ENCODE measurements around the gene PAM16. TPM values are rescaled to one million over a fixed set of nuclear protein-coding genes. Genes with fewer than 3 reads are reported as not detected.

Gene PAM16
- total and polyA plus RNA-seq, 2 experiments from 2014 or later: 71.8 to 72.5 TPM

- H3K27me3 ChIP-seq: no peaks in the 10 kb centered on the region
- no peaks in the 10 kb centered on the region for H3K9me3 ChIP-seq (ENCODE audit: low read depth)
- TF ChIP-seq CTCF (IDR thresholded peaks at IDR 0.05; ENCODE audit: low read depth, low read length): no peak
- H3K4me1 ChIP-seq (ENCODE audit: low read depth): peaks cover 56% of the 10 kb centered on the region
- H3K4me3 ChIP-seq: no peak overlapping the region
- H3K36me3 ChIP-seq: no peaks in the 10 kb centered on the region
- DNase-seq (ENCODE audit: low read depth in 1 of 2, low spot score in 1 of 2): peak; percentile 46 to 86
- peak overlapping the region; percentile 68 for H3K27ac ChIP-seq
Measured at GRCh38 chr16:4392382-4393239, 41.5 kb upstream of the PAM16 start.

DNA sequence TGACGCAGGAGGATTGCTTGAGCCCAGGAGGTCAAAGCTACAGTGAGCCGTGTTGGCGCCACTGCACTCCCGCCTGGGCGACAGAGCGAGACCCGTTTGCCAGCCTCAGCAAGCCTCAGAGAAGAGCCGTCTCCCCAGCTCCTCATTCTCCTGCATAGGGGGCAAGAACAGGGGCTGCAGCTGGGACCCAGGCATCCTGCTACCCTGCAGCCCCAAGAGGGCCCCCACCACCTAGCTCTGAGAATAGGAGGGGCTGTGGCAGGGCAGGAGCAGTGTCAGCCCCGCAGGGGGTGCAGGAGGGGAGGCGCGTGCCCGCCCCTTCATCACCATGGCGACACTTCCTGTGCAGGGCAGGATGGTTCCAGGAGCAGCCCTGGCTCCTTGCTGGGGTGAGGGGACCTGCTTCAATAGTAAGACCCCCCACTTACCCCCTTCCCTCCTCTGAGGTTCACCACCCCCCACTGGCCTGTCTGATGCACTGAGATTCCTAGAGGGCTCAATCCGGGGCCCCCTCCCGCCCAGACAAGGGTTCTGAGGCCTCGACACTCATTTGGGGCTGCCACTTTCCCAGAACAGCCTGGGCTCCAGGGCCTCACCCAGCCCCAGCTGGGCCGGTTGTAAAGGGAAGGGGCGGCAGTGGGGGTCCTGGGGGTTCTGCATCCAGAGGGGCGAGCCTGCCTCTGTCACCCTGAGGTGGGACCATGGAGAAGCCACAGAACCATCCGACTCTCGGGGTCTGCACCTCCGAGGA, 40.7 kb upstream of the PAM16 start:
- Histone ChIP-seq H3K36me3 (no peaks in the 10 kb centered on the region), H3K27ac (peak overlapping the region; percentile 68), H3K4me1 (ENCODE audit: low read depth) (peaks cover 61% of the 10 kb centered on the region), H3K9me3 (ENCODE audit: low read depth) (no peaks in the 10 kb centered on the region), H3K27me3 (no peaks in the 10 kb centered on the region), H3K4me3 (no peak overlapping the region)
- DNase-seq (ENCODE audit: low read depth in 1 of 2, low spot score in 1 of 2): no peak
- no peak for TF ChIP-seq CTCF (IDR thresholded peaks at IDR 0.05; ENCODE audit: low read depth, low read length)

GRCh38 chr16:4390266-4391260, 39.4 kb upstream of the PAM16 start:
- no peak for TF ChIP-seq CTCF (IDR thresholded peaks at IDR 0.05; ENCODE audit: low read depth, low read length)
- peak overlapping the region; percentile 26 for H3K27ac ChIP-seq
- H3K9me3 ChIP-seq (ENCODE audit: low read depth): no peaks in the 10 kb centered on the region
- peaks cover 68% of the 10 kb centered on the region for H3K4me1 ChIP-seq (ENCODE audit: low read depth)
- no peaks in the 10 kb centered on the region for H3K36me3 ChIP-seq
- no peak overlapping the region for H3K4me3 ChIP-seq
- no peaks in the 10 kb centered on the region for H3K27me3 ChIP-seq
- no peak for DNase-seq (ENCODE audit: low read depth in 1 of 2, low spot score in 1 of 2)

DNA sequence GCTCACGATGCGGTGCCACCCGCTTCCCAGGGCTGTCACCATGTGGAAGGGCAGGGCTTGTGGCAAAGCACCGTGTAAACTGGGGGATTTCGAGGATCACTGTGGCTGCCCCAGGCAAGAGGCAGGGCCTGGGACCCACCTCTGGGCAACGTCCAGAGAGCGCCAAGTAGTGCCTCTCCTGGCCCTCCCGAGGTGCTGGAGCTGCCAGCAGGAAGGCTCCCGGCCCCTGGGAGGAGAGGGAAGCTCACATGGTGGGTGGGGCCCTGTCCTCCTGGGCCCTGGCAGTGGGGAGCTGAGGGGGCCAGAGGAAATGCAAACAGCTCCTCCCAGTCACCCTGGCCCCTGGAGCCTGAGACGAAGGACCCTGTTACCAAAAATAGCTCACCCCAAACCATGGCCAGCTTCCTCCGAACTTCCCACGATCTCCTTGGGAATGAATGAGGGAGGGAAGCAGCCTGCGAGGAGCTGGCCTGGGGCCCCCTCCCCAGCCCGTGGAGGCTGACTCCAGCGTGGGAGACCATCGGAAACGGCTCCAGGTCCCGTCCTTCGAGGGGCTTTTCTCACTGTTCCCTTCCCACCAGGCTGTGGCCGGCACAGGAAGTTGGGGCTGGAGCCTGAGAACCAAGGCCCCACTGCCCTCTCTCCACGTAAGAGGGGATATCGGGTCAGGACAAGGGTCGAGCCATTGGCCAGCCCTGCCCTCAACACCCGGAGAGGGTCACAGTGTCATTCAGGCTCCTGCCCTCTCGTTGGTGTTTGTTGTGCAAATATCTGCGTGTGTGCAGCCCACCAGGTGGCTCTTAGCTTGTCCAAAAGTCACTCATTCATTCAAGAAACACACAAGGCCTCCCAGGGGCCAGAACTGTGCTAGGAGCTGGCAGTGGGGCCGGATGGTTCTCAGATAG, 38.2 kb upstream of the PAM16 start:
- TF ChIP-seq CTCF (IDR thresholded peaks at IDR 0.05; ENCODE audit: low read depth, low read length): no peak
- peaks cover 60% of the 10 kb centered on the region for H3K4me1 ChIP-seq (ENCODE audit: low read depth)
- no peak overlapping the region for H3K4me3 ChIP-seq
- DNase-seq (ENCODE audit: low read depth in 1 of 2, low spot score in 1 of 2): peak in 1 of 2 donors; percentile 46
- H3K27ac ChIP-seq: peak overlapping the region; percentile 96
- no peaks in the 10 kb centered on the region for H3K36me3 ChIP-seq
- no peaks in the 10 kb centered on the region for H3K27me3 ChIP-seq
- H3K9me3 ChIP-seq (ENCODE audit: low read depth): no peaks in the 10 kb centered on the region
